H9 (cell line): Measurements from ENCODE around the gene B3GNT5. TPM values are rescaled to one million over a fixed set of nuclear protein-coding genes. Genes with fewer than 3 reads are reported as not detected.

Experiments used
- DNase-seq: peaks from one replicate; pipeline ENCODE4 v3.0.0-alpha.2; 2017
- H2AFZ ChIP-seq: one replicate; pipeline ENCODE4 v1.6.1; 2013; ENCODE audit warnings: mild to moderate bottlenecking, low read length, control low read depth, moderate library complexity
- H2AK5ac ChIP-seq: 2 replicates; pipeline ENCODE4 v1.6.1; 2013; ENCODE audit warnings: low read length, control low read depth, mixed read lengths; ENCODE audit not compliant: insufficient read length
- H2BK120ac ChIP-seq: one replicate; pipeline ENCODE4 v1.6.1; 2013; ENCODE audit warnings: low read depth, mild to moderate bottlenecking, low read length, control low read depth, inconsistent platforms; ENCODE audit not compliant: poor library complexity, severe bottlenecking
- H2BK12ac ChIP-seq: 2 replicates; pipeline ENCODE4 v1.6.1; 2013; ENCODE audit warnings: low read length, control low read depth, mixed read lengths, low read depth; ENCODE audit not compliant: insufficient read length
- H2BK15ac ChIP-seq: 2 replicates; pipeline ENCODE4 v1.6.1; 2013; ENCODE audit warnings: low read depth, low read length, control low read depth
- H2BK20ac ChIP-seq: one replicate; pipeline ENCODE4 v1.6.1; 2013; ENCODE audit warnings: low read depth, mild to moderate bottlenecking, low read length, control low read depth, inconsistent platforms; ENCODE audit not compliant: poor library complexity, severe bottlenecking
- H2BK5ac ChIP-seq: 2 replicates; pipeline ENCODE4 v1.6.1; 2013; ENCODE audit warnings: low read length, control low read depth, mixed read lengths; ENCODE audit not compliant: insufficient read length
- H3K14ac ChIP-seq: 2 replicates; pipeline ENCODE4 v1.6.1; 2013; ENCODE audit warnings: low read length, control low read depth; ENCODE audit not compliant: insufficient read depth
- H3K18ac ChIP-seq: 2 replicates; pipeline ENCODE4 v1.6.1; 2013; ENCODE audit warnings: low read depth, mild to moderate bottlenecking, mixed read lengths, low read length, control low read depth; ENCODE audit not compliant: insufficient read length
- H3K23ac ChIP-seq: 2 replicates; pipeline ENCODE4 v1.6.1; 2013; ENCODE audit warnings: low read length, control low read depth, mixed read lengths, low read depth; ENCODE audit not compliant: insufficient read length
- H3K23me2 ChIP-seq: 2 replicates; pipeline ENCODE4 v1.6.1; 2013; ENCODE audit warnings: low read depth, mild to moderate bottlenecking, mixed read lengths, low read length, control low read depth; ENCODE audit not compliant: insufficient read length, poor library complexity, severe bottlenecking
- H3K27ac ChIP-seq: 2 replicates; pipeline ENCODE4 v1.5.1; 2013; ENCODE audit warnings: low read length, control low read depth, mixed read lengths, low read depth; ENCODE audit not compliant: insufficient read length
- H3K27me3 ChIP-seq: 2 replicates; pipeline ENCODE4 v1.6.1; 2013; ENCODE audit warnings: low read length, control low read depth, inconsistent platforms; ENCODE audit not compliant: insufficient read depth
- H3K4ac ChIP-seq: 2 replicates; pipeline ENCODE4 v1.6.1; 2013; ENCODE audit warnings: low read depth, mild to moderate bottlenecking, control low read depth, inconsistent platforms, low read length, moderate library complexity
- H3K4me1 ChIP-seq: 2 replicates; pipeline ENCODE4 v1.6.1; 2013; ENCODE audit warnings: low read length, control low read depth, inconsistent platforms; ENCODE audit not compliant: insufficient read depth
- H3K4me2 ChIP-seq: 2 replicates; pipeline ENCODE4 v1.6.1; 2013; ENCODE audit warnings: low read length, control low read depth, mixed read lengths; ENCODE audit not compliant: insufficient read length, insufficient read depth
- H3K56ac ChIP-seq: 2 replicates; pipeline ENCODE4 v1.6.1; 2013; ENCODE audit warnings: low read depth, mild to moderate bottlenecking, mixed read lengths, low read length, control low read depth; ENCODE audit not compliant: insufficient read length
- H3K79me1 ChIP-seq: 2 replicates; pipeline ENCODE4 v1.6.1; 2013; ENCODE audit warnings: low read depth, mild to moderate bottlenecking, moderate library complexity, low read length, control low read depth, inconsistent platforms; ENCODE audit not compliant: insufficient read depth, poor library complexity, severe bottlenecking
- H3K79me2 ChIP-seq: 2 replicates; pipeline ENCODE4 v1.6.1; 2013; ENCODE audit warnings: low read length, control low read depth, inconsistent platforms; ENCODE audit not compliant: insufficient read depth
- H3K9ac ChIP-seq: 2 replicates; pipeline ENCODE4 v1.6.1; 2013; ENCODE audit warnings: low read length, control low read depth, mixed read lengths; ENCODE audit not compliant: insufficient read length; ENCODE audit errors: extremely low read depth
- H3K9me3 ChIP-seq: one replicate; pipeline ENCODE4 v1.6.1; 2013; ENCODE audit warnings: low read depth, low read length, inconsistent platforms; ENCODE audit not compliant: control insufficient read depth
- H3T11ph ChIP-seq: one replicate; pipeline ENCODE4 v1.6.1; 2013; ENCODE audit warnings: mild to moderate bottlenecking, low read length, control low read depth, inconsistent platforms
- H4K20me1 ChIP-seq: one replicate; pipeline ENCODE4 v1.6.1; 2013; ENCODE audit not compliant: control insufficient read depth, insufficient read length, insufficient read depth
- H4K5ac ChIP-seq: 2 replicates; pipeline ENCODE4 v1.6.1; 2013; ENCODE audit warnings: low read depth, mild to moderate bottlenecking, mixed read lengths, low read length, control low read depth; ENCODE audit not compliant: insufficient read length
- H4K8ac ChIP-seq: replicated peaks from 2 replicates; pipeline ENCODE4 v1.6.1; 2013; ENCODE audit warnings: low read length, control low read depth, mixed read lengths, low read depth; ENCODE audit not compliant: insufficient read length
- H4K91ac ChIP-seq: 2 replicates; pipeline ENCODE4 v1.6.1; 2013; ENCODE audit warnings: low read depth, mild to moderate bottlenecking, moderate library complexity, mixed read lengths, low read length, control low read depth; ENCODE audit not compliant: insufficient read length
- H3K27ac Mint-ChIP-seq, 3 experiments: 2 replicates in 2 of 3; 3 replicates in 1 of 3; pipeline ENCODE4 v1.8.0; 2020 to 2021; ENCODE audit warnings: mixed read lengths in 3 of 3, mild to moderate bottlenecking in 1 of 3, moderate library complexity in 1 of 3
- H3K27me3 Mint-ChIP-seq: 2 replicates; pipeline ENCODE4 v1.8.0; 2021; ENCODE audit warnings: low read depth, mild to moderate bottlenecking, moderate library complexity, mixed read lengths
- H3K36me3 Mint-ChIP-seq, 3 experiments: 2 replicates in 2 of 3; 3 replicates in 1 of 3; pipeline ENCODE4 v1.8.0; 2020 to 2021; ENCODE audit warnings: low read depth in 3 of 3, mixed read lengths in 3 of 3; ENCODE audit not compliant: insufficient read depth in 1 of 3
- H3K4me1 Mint-ChIP-seq, 2 experiments: 2 replicates each; pipeline ENCODE4 v1.8.0; 2020; ENCODE audit warnings: mixed read lengths in 2 of 2
- H3K4me3 Mint-ChIP-seq, 2 experiments: 2 replicates in 1 of 2; 3 replicates in 1 of 2; pipeline ENCODE4 v1.8.0; 2020 to 2021; ENCODE audit warnings: mild to moderate bottlenecking in 2 of 2, mixed read lengths in 2 of 2, moderate library complexity in 1 of 2
- H3K9me3 Mint-ChIP-seq, 2 experiments: 2 replicates in 1 of 2; 3 replicates in 1 of 2; pipeline ENCODE4 v1.8.0; 2020; ENCODE audit warnings: mild to moderate bottlenecking in 2 of 2, mixed read lengths in 2 of 2, moderate library complexity in 1 of 2
- CTCF ChIP-seq: fragments of 200-600 bp; sonication (generic); conservative IDR thresholded peaks from 3 replicates; pipeline ENCODE4 v1.8.0; 2021; ENCODE audit warnings: antibody characterized with exemption, mild to moderate bottlenecking
- WGBS: extraction: QIAGEN DNeasy Blood & Tissue Kit; methylation state at CpG from one replicate; pipeline ENCODE4 v1.1.7; 2013; ENCODE audit warnings: missing lambda C conversion rate, low lambda C conversion rate, mixed read lengths; ENCODE audit not compliant: insufficient read length; ENCODE audit errors: extremely low coverage; 5-methylcytosine and 5-hydroxymethylcytosine counted together
- total RNA-seq: library from RNA; stranded (reverse); gene quantifications from 2 replicates; pipeline ENCODE4 v1.2.1, GENCODE V29; 2021

The B3GNT5 gene
- total RNA-seq, 1 experiment from 2014 or later = 7.3 TPM

GRCh38 chr3:183247011-183247589, 6.0 kb upstream of the B3GNT5 start:
- H3K27me3 Mint-ChIP-seq = peaks cover 5% of the 10 kb centered on the region
- Histone ChIP-seq H3K4me1 (peaks cover 16% of the 10 kb centered on the region; the same call in 1 of the 2 replicates), H3K9ac (no peak overlapping the region), H3K18ac (no peak overlapping the region), H2BK120ac (no peak overlapping the region), H3K14ac (no peak overlapping the region), H2BK15ac (no peak overlapping the region), H3T11ph (no peak overlapping the region), H3K4me2 (no peak overlapping the region), H2BK20ac (no peak overlapping the region), H3K27me3 (peaks cover 1% of the 10 kb centered on the region; the same call in 1 of the 2 replicates), H3K4ac (no peak overlapping the region), H3K23ac (no peak overlapping the region), H4K8ac (no peak overlapping the region), H2AK5ac (no peak overlapping the region), H4K91ac (no peak overlapping the region), H3K9me3 (peaks cover 8% of the 10 kb centered on the region), H3K79me2 (no peaks in the 10 kb centered on the region), H3K27ac (no peak overlapping the region), H2BK12ac (no peak overlapping the region), H4K5ac (no peak overlapping the region), H3K79me1 (no peaks in the 10 kb centered on the region), H4K20me1 (no peaks in the 10 kb centered on the region), H3K56ac (no peak overlapping the region), H3K23me2 (no peaks in the 10 kb centered on the region), H2AFZ (no peak overlapping the region), H2BK5ac (no peak overlapping the region)
- peaks cover 15 to 16% of the 10 kb centered on the region in 2 experiments for H3K9me3 Mint-ChIP-seq
- H3K4me3 Mint-ChIP-seq = no peak overlapping the region
- H3K4me1 Mint-ChIP-seq = peaks cover 21 to 22% of the 10 kb centered on the region in 2 experiments
- H3K36me3 Mint-ChIP-seq = peaks cover 11 to 16% (median 15%) of the 10 kb centered on the region in 3 experiments
- no CpG with 5 or more reads among the region's 6 CpGs for WGBS
- H3K27ac Mint-ChIP-seq = no peak overlapping the region
- TF ChIP-seq CTCF = no peak
- DNase-seq = no peak
